Tracheal epithelial cell (primary cell): ENCODE results near the gene FAAP24. TPM values are rescaled to one million over a fixed set of nuclear protein-coding genes. Genes with fewer than 3 reads are reported as not detected.

Experiments
- total RNA-seq: library from RNA; depleted of rRNA; stranded (reverse); fragments of >200 nt; gene quantifications from 2 replicates; pipeline ENCODE4 v1.2.1, GENCODE V29; 2014

FAAP24 gene
- 0.96 and 3.2 TPM in 2 replicates for total RNA-seq

GRCh38 chr19:32971715-32972540 is at the start of gene FAAP24, which contains the start of gene CEP89:
TSS of gene FAAP24 (plus strand) at chr19:32972242. CDS start at chr19:32973197, 955 bp downstream.
TSS of gene CEP89 (minus strand) at chr19:32971958. CDS start at chr19:32971874, 84 bp downstream.

Other genes with a start within 250 kb of the FAAP24 start
- 0.48 TPM in 1 of 2 replicates, not detected in the other for gene SLC7A9, start 102.5 kb upstream of the FAAP24 start, total RNA-seq
- gene CEP89, start 284 bp upstream of the FAAP24 start, total RNA-seq: 4.7 and 7.5 TPM in 2 replicates
- gene RHPN2, start 92.6 kb downstream of the FAAP24 start, total RNA-seq: 17.7 and 25.1 TPM in 2 replicates
- 5.3 and 8.1 TPM in 2 replicates for gene GPATCH1, start 108.9 kb downstream of the FAAP24 start, total RNA-seq
- gene WDR88, start 159.9 kb downstream of the FAAP24 start, total RNA-seq: not detected in 2 replicates
- 17.3 and 27.0 TPM in 2 replicates for gene LRP3, start 222.1 kb downstream of the FAAP24 start, total RNA-seq